A673 (cell line): ENCODE data around the gene SLC25A6.

Source experiments
- CTCF ChIP-seq: fragments of 300-800, 200-600 bp; sonication (generic); conservative IDR thresholded peaks from 2 replicates; pipeline ENCODE4 v1.5.1; 2017; ENCODE audit warnings: low read depth, mild to moderate bottlenecking, antibody characterized with exemption, low read length, moderate library complexity, mixed read lengths
- EZH2 ChIP-seq: fragments of 200-600 bp; sonication (generic); IDR thresholded peaks from 2 replicates; pipeline ENCODE4 v1.6.1; 2017; ENCODE audit warnings: borderline replicate concordance, low read depth, mild to moderate bottlenecking, mixed read lengths, antibody characterized with exemption, low read length; ENCODE audit not compliant: poor library complexity, severe bottlenecking

GRCh38 chrX:1398431-1399340, 6.8 kb upstream of the SLC25A6 start:
- TF ChIP-seq CTCF (no peak), EZH2 (no peak)
